IPS-20b (cell line): ENCODE data around the gene IQSEC3.
"Not testable (repeated sequence)": the region's sequence is repeated elsewhere in the genome, so short reads cannot be mapped to it uniquely, and the experiment has no call there.

Experiments used
- H3K27ac ChIP-seq: one replicate; pipeline ENCODE4 v1.5.1; 2013; ENCODE audit warnings: low read length
- H3K27me3 ChIP-seq: 2 replicates; pipeline ENCODE4 v1.6.1; 2013; ENCODE audit warnings: mild to moderate bottlenecking, low read length, inconsistent platforms; ENCODE audit not compliant: insufficient read depth
- H3K36me3 ChIP-seq: 2 replicates; pipeline ENCODE4 v1.6.1; 2013; ENCODE audit warnings: low read depth, mild to moderate bottlenecking, inconsistent platforms, low read length, moderate library complexity; ENCODE audit not compliant: insufficient read depth
- H3K4me1 ChIP-seq: 2 replicates; pipeline ENCODE4 v1.6.1; 2013; ENCODE audit warnings: mild to moderate bottlenecking, control low read depth, inconsistent platforms, low read length, moderate library complexity; ENCODE audit not compliant: insufficient read depth
- H3K4me3 ChIP-seq: 2 replicates; pipeline ENCODE4 v1.5.1; 2013; ENCODE audit warnings: mild to moderate bottlenecking, low read length, inconsistent platforms
- H3K9ac ChIP-seq: 2 replicates; pipeline ENCODE4 v1.6.1; 2013; ENCODE audit warnings: low read depth, mild to moderate bottlenecking, inconsistent platforms, low read length, moderate library complexity
- H3K9me3 ChIP-seq: 2 replicates; pipeline ENCODE4 v1.6.1; 2013; ENCODE audit warnings: mild to moderate bottlenecking, low read depth, low read length, inconsistent platforms; ENCODE audit not compliant: insufficient read depth

Gene IQSEC3

DNA sequence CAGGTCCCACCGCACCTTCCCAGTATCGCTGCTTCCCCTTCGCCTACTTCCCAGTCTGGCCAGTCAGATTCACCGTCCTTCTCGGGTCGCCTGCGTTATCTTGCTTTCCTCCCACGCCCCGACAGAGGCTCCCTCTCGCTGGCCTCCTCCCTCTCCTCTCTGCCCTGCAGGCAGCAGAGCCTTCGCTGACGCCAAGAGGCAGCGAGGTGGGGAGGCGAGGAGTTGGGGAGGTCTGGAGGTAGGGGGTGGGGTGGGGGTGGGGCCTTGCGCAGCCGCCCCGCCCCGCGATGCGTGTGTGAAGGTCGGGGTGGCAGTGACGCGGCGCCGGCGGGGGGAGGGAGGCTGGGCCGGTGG lies at the start of gene IQSEC3:
Gene IQSEC3 (plus strand): TSS at position 340 of the 354 bp plus-strand sequence. CDS start 116 bp downstream, outside the sequence.
- not testable (repeated sequence) for H3K36me3 ChIP-seq, H3K9ac ChIP-seq, H3K27ac ChIP-seq, H3K4me1 ChIP-seq, H3K9me3 ChIP-seq
- peaks cover 45% of the 10 kb centered on the region for H3K27me3 ChIP-seq
- peak within 1 kb of the TSS; percentile 30; the same call in 1 of the 2 replicates for H3K4me3 ChIP-seq

DNA sequence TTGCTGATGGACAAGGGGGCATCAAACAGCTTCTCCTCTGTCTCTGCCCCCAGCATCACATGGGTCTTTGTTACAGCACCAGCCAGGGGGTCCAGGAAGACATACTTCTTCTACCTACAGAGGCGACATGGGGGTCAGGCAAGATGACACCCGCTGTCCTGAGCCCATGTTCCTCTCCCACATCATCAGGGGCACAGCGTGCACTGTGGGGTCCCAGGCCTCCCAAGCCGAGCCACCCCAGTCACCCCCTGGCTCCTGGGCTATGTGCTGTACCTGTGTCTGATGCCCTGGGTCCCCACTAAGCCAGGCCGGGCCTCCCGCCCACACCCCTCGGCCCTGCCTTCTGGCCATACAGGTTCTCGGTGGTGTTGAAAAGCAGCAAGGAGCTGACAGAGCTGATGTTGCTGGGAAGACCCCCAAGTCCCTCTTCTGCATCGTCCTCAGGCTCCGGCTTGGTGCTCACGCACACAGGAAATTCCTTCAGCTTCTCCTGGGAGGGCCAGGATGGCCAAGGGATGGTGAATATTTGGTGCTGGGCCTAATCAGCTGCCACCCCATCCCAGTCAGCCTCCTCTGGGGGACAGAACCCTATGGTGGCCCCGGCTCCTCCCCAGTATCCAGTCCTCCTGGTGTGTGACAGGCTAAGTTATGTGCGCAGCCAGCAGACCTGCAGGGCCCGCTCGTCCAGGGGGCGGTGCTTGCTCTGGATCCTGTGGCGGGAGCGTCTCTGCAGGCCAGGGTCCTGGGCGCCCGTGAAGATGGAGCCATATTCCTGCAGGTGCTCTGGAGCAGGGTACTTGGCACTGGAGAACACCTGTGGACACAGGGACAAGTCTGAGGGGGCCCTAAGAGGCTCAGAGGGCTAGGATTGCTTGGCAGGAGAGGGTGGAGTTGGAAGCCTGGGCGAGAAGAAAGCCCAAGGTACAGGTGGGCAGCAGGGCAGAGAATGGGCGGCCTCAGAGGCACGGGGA lies 48.9 kb upstream of the IQSEC3 start:
- not testable (repeated sequence) for H3K4me1 ChIP-seq, H3K27ac ChIP-seq, H3K9ac ChIP-seq, H3K27me3 ChIP-seq, H3K4me3 ChIP-seq, H3K9me3 ChIP-seq
- peaks cover 17% of the 10 kb centered on the region; the same call in 1 of the 2 replicates for H3K36me3 ChIP-seq

DNA sequence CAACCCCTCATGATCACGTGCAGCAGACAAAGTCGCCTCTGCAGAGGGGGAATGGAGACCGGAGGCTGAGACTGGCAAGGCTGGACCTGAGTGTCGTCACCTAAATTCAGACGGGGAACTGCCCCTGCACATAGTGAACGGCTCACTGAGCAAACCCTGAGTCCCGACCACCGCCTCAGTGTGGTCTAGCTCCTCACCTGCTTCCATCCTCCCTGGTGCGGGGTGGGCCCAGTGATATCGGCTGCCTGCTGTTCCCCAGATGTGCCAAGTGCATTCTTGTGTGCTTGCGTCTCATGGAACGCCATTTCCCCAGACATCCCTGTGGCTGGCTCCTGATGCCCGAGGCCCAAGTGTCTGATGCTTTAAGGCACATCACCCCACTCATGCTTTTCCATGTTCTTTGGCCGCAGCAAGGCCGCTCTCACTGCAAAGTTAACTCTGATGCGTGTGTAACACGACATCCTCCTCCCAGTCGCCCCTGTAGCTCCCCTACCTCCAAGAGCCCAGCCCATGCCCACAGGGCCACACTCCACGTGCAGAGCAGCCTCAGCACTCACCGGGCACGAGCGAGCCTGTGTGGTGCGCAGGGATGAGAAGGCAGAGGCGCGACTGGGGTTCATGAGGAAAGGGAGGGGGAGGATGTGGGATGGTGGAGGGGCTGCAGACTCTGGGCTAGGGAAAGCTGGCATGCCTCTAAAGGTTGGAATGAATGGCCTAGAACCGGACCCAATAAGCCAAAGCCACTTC lies 47.6 kb upstream of the IQSEC3 start:
- not testable (repeated sequence) for H3K9me3 ChIP-seq, H3K27me3 ChIP-seq, H3K27ac ChIP-seq

DNA sequence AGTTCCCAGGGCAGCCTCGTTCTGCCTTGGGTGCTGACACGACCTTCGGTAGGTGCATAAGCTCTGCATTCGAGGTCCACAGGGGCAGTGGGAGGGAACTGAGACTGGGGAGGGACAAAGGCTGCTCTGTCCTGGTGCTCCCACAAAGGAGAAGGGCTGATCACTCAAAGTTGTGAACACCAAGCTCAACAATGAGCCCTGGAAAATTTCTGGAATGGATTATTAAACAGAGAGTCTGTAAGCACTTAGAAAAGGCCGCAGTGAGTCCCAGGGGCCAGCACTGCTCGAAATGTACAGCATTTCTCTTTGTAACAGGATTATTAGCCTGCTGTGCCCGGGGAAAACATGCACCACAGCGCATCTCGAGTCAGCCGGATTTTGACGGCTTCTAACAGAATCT lies 46.7 kb upstream of the IQSEC3 start:
- not testable (repeated sequence) for H3K27ac ChIP-seq, H3K4me3 ChIP-seq, H3K9me3 ChIP-seq, H3K4me1 ChIP-seq, H3K27me3 ChIP-seq, H3K9ac ChIP-seq
- peaks cover 17% of the 10 kb centered on the region; the same call in 1 of the 2 replicates for H3K36me3 ChIP-seq

More for the DNA sequence above, 47.6 kb upstream of the IQSEC3 start:
- H3K36me3 ChIP-seq = peaks cover 17% of the 10 kb centered on the region; the same call in 1 of the 2 replicates
- not testable (repeated sequence) for H3K4me3 ChIP-seq, H3K4me1 ChIP-seq, H3K9ac ChIP-seq

DNA sequence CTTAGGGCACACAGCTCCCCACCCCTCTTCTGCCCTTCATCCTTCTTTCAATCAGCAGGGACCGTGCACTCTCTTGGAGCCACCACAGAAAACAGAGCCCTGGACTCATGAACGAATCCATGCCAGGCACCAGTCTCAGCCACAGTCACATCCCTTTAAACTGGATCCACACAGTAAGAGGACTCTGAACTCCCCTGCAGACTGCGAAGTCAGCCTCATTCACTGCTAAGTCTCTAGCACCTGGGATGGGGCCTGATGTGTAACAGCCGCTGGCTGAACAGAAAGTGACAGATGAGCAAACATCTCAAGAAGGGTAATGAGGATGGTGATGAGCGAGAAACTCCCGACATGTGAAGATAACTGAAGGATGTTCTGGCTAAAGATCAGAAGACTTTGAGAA lies 45.8 kb upstream of the IQSEC3 start:
- Histone ChIP-seq H3K36me3 (peaks cover 17% of the 10 kb centered on the region; the same call in 1 of the 2 replicates), H3K9me3 (no peaks in the 10 kb centered on the region), H3K27ac (no peak overlapping the region), H3K9ac (no peak overlapping the region), H3K4me3 (no peak overlapping the region), H3K27me3 (no peaks in the 10 kb centered on the region), H3K4me1 (no peaks in the 10 kb centered on the region)

DNA sequence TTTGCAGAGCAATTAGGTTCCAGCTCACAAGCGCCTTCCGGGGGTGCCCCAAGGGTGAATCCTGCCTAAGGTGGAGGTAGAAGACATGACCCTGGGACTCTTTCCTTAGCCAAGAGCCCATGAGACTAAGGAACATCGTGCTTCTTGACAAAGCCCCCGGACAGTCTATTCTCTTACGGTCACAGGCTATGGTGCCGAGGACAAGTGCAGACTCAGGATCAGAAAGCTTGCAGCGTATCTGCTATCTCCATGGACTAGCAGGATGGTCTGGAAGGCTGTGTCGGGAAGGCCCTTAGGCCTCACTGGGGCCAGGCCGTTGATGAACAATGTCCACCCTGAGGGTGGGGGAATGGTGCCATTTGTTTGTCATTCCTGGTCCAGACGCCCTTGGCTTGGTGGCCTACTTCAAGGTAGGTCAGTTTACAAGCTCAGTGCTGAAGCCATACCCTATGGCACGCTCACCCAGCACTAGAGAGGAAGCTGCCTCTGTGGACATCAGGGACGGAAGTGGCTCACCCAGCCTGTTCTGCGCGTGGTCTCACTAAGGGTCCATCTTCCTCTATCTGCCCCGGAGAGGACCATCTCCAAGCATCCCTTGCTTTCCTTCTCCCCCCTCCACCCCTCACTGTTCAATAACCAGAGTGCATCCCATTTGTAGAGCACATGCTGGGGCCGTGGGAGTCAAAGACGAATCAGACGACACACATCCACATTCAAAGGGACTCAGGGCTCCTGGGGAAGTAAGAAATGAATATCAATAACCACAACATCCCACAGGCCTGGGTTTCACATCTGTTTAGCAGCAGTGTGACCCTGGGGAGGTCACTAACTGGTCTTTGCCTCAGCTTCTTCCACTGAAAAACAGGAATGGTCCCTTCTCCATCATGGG lies 45.0 kb upstream of the IQSEC3 start:
- Histone ChIP-seq H3K4me1 (no peaks in the 10 kb centered on the region), H3K36me3 (peaks cover 17% of the 10 kb centered on the region; the same call in 1 of the 2 replicates), H3K27ac (no peak overlapping the region), H3K9me3 (no peaks in the 10 kb centered on the region), H3K4me3 (no peak overlapping the region), H3K27me3 (no peaks in the 10 kb centered on the region), H3K9ac (no peak overlapping the region)

DNA sequence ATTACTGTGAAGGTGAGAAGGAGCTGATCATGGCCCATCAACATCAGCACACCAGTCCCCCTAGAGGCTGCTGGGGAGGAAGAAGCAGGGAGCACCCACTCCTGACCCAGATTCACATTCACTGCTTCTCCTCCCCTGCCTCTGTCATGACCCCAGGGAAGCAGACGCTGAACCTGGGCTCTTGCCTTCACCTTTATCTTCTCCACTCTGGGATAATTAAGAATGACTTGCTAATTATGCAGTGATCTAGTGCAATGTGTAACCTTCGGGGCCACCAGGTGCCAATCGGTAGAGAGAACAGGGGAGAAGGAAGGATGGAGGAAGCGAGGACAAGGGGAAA lies 44.4 kb upstream of the IQSEC3 start:
- no peaks in the 10 kb centered on the region for H3K4me1 ChIP-seq
- H3K27me3 ChIP-seq = no peaks in the 10 kb centered on the region
- H3K9ac ChIP-seq = no peak overlapping the region
- H3K36me3 ChIP-seq = peaks cover 17% of the 10 kb centered on the region; the same call in 1 of the 2 replicates
- no peak overlapping the region for H3K4me3 ChIP-seq
- H3K9me3 ChIP-seq = no peaks in the 10 kb centered on the region
- no peak overlapping the region for H3K27ac ChIP-seq

DNA sequence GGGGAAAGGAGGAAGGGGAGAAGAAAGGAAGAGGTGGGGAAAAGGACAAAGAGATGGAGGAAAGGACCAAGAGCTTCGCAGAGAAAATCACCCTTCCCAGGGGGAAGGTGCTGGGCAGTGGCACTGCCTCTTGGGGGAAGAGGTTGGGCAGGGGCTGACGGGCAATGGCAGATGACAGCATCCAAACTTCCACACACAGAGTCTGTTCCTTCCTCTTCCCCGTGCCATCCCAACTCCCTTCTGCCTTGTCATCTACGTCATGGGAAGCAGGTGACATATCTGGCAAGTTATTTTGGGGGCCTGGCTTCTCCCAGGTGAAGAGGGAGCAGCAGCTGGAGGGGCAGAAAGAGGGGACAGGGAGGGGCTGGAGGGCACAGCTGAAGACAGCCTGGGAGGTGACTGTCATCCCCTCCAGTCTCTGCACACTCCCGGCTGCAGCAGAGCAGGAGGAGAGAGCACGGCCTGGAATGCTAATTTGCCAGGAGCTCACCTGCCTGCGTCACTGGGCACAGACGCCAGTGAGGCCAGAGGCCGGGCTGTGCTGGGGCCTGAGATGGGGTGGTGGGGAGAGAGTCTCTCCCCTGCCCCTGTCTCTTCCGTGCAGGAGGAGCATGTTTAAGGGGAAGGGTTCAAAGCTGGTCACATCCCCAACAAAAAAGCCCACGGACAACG lies 43.9 kb upstream of the IQSEC3 start:
- Histone ChIP-seq H3K9me3 (no peaks in the 10 kb centered on the region), H3K4me1 (no peaks in the 10 kb centered on the region), H3K9ac (no peak overlapping the region), H3K27ac (no peak overlapping the region), H3K36me3 (peaks cover 17% of the 10 kb centered on the region; the same call in 1 of the 2 replicates), H3K4me3 (no peak overlapping the region), H3K27me3 (no peaks in the 10 kb centered on the region)

DNA sequence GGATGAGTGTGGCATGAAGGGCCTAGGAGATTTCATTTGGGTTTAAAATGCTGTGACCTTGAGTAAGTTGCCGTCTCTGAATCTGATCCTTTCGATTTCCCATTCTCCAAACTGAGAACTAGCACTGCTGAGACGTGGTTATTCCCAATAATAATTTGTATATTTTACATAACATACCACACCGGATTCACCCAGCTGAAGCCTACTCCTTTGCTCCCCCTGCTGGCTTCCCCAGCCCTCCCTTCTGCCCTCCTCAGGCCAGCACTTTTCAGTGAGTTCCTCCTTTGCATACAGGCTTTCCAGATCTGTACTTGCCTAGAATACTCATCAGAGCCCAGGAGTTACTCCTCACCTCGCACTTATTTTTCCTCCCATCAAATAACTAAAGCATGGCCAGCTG lies 38.7 kb upstream of the IQSEC3 start:
- H3K27me3 ChIP-seq, H3K9me3 ChIP-seq, H3K4me1 ChIP-seq, H3K27ac ChIP-seq, H3K4me3 ChIP-seq, H3K9ac ChIP-seq, H3K36me3 ChIP-seq: not testable (repeated sequence)

DNA sequence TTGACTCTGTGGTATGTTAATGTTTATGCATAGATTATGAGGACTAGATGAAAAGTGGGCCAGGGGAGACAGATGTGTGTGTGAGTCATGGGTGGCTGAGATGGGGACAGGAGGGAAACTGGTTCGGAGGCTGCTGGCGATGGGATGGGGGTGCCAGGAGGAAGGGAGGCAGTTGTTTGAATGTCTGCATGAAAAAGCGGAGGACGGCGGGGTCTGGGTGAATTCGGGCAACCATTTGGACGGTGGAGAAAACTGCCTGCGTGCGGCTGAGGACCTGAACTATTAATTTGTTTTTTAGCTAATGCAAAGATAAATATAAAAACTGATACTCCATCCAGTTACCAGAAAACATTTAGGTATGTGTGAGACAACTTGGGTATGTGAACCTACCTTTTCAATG lies 27.8 kb upstream of the IQSEC3 start:
- not testable (repeated sequence) for H3K9ac ChIP-seq, H3K27me3 ChIP-seq, H3K4me1 ChIP-seq, H3K27ac ChIP-seq, H3K36me3 ChIP-seq, H3K9me3 ChIP-seq, H3K4me3 ChIP-seq
